LNCaP clone FGC (cell line): Measurements from ENCODE around the gene FEZF2.
A peak's percentile ranks its signal among the peaks of the same experiment; 100 is the strongest.

Source experiments
- DNase-seq: peaks from one replicate; pipeline ENCODE4 v3.0.0-alpha.2; 2011; ENCODE audit warnings: low read depth
- H3K4me3 ChIP-seq: 2 replicates; pipeline ENCODE4 v1.5.1; 2011; ENCODE audit warnings: mild to moderate bottlenecking, low read depth, low read length, control low read depth
- CTCF ChIP-seq: IDR thresholded peaks from 2 replicates; pipeline ENCODE4 v1.5.1; 2012; ENCODE audit warnings: mild to moderate bottlenecking; ENCODE audit not compliant: control insufficient read depth, insufficient read depth; ENCODE audit errors: extremely low read depth

Gene FEZF2

GRCh38 chr3:62335196-62335595 is 38.2 kb downstream of the FEZF2 start:
- H3K4me3 ChIP-seq: no peak overlapping the region
- TF ChIP-seq CTCF: no peak
- DNase-seq: no peak

GRCh38 chr3:62332835-62333244 is 40.5 kb downstream of the FEZF2 start:
- peak; percentile 45 for TF ChIP-seq CTCF
- DNase-seq: no peak
- H3K4me3 ChIP-seq: no peak overlapping the region

- no peak overlapping the region for H3K4me3 ChIP-seq
- no peak for DNase-seq
- TF ChIP-seq CTCF: no peak
Measured at GRCh38 chr3:62332017-62332416, 41.3 kb downstream of the FEZF2 start.

DNA sequence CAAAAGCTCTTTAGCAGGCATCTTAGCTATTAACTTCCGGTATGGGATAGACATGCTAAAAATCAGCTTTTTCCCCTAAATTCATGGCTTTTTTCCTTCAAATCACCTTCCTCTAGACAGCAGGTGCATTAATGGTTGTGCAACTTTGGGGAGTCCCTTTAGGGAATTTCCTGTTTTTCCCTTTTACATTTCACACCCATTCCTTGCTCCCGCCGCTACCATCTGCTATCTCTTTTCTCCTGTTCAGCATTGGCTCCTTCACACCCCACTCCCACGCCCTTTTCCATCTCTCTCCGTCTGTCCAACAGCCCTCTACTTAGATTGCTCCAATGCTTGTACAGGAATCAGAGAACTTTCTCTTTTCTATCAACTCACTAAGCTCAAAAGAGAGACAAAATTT is 43.4 kb downstream of the FEZF2 start:
- H3K4me3 ChIP-seq: no peak overlapping the region
- no peak for DNase-seq
- no peak for TF ChIP-seq CTCF

GRCh38 chr3:62325896-62326295 is 47.5 kb downstream of the FEZF2 start:
- no peak for TF ChIP-seq CTCF
- no peak overlapping the region for H3K4me3 ChIP-seq
- no peak for DNase-seq

DNA sequence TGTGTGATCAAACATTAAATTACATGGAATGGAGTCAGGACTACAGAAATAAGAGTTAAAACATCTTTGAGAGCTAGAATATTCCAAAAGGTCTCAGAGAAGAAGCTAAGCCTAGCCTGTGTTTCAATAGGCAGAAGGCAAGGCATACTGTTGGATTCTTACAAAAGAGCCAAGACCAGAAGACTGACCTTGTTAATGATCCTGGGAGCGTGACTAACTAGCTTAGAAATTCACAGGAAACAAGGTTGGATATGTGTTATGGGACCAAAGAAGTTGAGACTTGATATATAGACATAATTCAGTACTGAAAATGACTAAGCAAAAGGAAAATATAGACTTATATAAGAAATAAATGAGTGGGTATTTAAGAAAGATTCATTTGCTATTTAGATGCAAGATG is 50.1 kb downstream of the FEZF2 start:
- H3K4me3 ChIP-seq: no peak overlapping the region
- no peak for TF ChIP-seq CTCF
- DNase-seq: no peak
